Stimulated activated CD8-positive, alpha-beta memory T cell treated with anti-CD3 and anti-CD28 coated beads, Interleukin-4, amount 100 ng/mL, for 1 hour (primary cell): ENCODE data around the gene FBXW11.

ENCODE experiments used
- DNase-seq, 2 donors: peaks; one replicate each; pipeline ENCODE4 v3.0.0-alpha.2; 2020; ENCODE audit warnings: low read depth in 2 of 2, low spot score in 1 of 2

The FBXW11 gene

DNA sequence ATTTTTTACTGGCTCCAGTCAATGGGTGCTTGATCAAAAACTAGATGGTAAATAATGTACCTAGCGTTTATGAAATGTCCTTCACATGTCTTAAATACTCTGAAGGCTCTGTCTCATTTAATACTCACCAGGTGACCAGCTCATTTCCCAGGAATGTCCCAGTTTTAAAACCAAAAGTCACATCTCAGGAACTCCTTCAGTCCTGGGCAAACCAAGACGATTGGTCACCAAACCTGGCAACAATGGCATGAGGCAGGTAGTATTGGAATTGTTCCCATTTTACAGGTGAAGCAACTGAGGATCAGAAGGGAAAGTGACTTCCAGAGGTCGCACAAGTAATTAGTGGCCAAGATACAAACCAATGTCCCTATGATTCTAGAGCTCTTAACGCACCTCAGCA is 193.2 kb downstream of the FBXW11 start:
- no peak for DNase-seq
